Activated CD8-positive, alpha-beta memory T cell treated with anti-CD3 and anti-CD28 coated beads, Interleukin-2, amount 50 U/mL, for 48 hours (primary cell): ENCODE results near the gene COMT.
"Not testable (repeated sequence)": the region's sequence is repeated elsewhere in the genome, so short reads cannot be mapped to it uniquely, and the experiment has no call there.

Experiments
- DNase-seq: peaks from one replicate; pipeline ENCODE4 v3.0.0-alpha.2; 2020

The COMT gene

DNA sequence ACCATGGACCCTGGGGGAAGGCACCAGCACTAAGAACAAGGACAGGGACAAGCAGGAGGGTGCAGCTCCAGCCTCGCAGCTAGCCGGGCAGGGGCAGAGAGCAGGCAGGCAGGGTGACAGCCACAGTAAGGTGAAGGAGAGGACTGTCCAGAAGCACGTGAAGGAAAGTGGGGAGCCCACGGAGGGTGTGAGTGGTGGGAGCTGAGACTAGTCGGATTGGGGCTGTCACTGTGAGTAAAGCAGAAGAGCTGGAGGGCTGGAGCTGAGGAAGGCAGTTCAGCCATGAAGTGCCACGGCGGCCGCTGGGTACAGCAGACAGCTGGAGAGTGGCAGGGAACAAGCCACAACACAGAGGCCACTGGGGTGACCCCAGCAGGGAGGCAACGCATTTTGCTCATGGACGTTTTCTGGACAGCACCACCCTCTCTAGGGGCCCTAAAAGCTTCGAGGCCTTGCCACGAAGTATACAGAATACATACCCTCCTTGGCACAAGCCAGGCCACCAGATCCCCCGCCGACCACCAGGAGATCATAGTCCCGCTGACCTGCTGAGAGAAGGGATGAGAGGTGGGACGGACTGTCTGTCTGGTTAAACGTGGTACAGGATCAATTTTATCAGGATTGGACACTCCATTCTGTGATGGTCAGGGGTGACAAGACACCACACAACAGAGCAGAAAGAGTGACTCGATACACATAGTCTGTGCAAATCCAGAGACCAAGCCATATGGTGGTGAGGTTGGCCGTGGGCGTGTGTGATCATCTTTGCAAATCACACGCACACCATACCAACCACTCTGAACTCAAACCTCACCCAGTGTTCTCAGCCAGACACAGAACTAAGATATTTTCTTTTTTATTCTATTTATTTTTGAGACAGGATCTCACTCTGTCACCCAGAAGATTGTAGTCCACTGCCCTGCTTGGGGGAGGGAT lies 10.8 kb upstream of the COMT start:
- DNase-seq, result no peak

GRCh38 chr22:19931514-19931913 lies 10.1 kb upstream of the COMT start:
- DNase-seq, result no peak

GRCh38 chr22:19932367-19933206 lies 9.0 kb upstream of the COMT start:
- no peak for DNase-seq

- DNase-seq, result no peak
These were observed 8.0 kb upstream of the COMT start for GRCh38 chr22:19933341-19934241.

GRCh38 chr22:19935123-19935718 lies 6.4 kb upstream of the COMT start:
- DNase-seq, result not testable (repeated sequence)

DNA sequence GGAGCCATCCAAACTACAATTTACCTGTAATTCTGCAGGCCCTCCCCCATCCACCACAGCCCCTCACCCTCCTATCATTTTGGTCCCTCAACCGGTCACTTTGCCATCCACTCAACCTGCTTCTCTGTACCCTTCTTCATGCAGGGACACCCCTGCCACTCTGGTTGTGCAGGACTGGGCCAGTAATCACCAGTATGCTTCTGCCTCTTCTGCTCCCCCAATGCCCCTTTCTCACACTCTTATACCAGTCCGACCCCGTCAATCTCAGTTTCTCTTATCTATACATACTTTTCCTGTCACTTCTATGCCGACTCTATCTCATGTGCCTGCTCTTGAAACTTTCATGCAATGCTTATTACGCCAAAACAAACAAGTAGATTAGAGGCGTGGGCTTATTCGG lies 5.1 kb upstream of the COMT start:
- no peak for DNase-seq

DNA sequence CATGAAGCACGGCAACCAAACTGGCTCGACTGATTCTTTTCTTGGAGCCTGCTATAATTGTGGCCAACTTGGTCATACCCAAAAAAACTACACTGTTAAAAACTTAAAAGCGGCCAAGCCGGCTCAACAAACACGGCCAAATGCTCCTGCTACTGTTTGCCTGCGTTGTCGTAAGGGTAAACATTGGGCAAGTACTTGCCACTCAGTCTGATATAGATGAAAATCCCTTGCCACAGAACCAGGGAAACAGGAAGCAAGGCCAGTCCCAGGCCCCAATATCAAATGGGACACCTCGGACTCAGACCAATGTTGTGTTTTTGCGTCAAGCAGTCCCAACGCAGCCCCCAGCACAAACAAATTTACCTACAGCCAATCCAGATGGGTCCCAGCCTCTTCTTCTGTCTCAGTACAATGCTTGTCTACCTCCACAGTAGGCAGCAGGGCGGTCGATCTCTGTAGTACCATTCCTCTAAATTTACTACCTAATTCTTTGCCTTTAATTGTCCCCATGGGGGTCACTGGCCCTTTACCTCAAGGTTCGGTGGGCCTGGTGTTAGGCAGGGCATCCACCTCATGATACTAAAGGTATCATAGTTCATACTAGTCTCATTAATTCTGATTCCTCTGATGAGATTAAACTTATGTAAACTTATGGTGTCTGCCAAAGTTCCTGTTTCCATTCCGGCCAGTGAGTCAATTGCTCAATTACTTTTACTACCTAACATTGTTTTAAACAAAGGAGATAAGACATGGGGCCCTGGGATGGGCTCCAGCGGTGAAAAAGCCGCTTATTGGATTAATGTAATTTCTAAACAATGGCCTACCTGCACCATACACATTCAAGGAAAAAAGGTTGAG lies 3.7 kb upstream of the COMT start:
- no peak for DNase-seq

DNA sequence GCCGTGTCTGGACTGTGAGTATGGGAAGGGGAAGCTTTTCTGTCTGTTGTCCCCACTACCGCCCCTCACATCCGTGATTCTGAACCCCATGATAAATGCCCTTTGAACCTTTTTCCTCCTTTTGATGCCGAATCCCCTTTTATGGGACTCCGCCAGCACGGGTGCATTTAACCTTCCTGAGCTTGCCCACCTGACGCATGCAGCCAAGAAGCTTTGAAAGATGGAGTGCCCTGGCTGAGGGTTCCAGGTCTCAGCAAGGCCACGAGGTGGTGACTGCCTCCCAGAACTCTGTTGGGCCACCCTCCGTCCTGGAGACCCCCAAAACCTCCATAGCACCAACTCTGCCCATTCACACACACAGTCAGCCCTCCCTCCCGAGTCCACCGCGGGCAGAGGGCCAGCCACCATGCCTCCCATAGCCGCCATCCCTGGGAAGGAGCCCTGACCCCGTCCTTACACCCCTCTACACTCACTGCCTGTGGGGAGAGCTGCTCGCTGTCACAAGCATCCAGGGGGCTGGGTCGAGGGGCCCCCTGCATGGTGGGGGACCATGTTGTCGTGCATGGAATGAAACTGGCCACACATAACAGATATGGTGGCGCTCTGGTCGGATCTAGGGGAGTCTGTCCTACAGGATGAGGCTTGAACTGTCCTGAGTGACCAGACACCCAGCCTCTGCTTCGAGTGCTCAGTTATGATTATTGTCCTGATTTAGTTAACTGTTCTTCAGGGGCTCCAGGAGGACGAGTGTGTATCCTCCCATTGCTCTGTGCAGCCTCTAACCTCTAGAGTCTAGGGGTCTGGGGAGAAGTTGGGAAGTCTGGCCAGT lies 822 bp upstream of the COMT start:
- no peak for DNase-seq

- peak; percentile 67 for DNase-seq
These were observed 847 bp downstream of the COMT start for GRCh38 chr22:19942157-19943081.

- DNase-seq, result no peak
These were observed 1.8 kb downstream of the COMT start for GRCh38 chr22:19943082-19944026.

DNA sequence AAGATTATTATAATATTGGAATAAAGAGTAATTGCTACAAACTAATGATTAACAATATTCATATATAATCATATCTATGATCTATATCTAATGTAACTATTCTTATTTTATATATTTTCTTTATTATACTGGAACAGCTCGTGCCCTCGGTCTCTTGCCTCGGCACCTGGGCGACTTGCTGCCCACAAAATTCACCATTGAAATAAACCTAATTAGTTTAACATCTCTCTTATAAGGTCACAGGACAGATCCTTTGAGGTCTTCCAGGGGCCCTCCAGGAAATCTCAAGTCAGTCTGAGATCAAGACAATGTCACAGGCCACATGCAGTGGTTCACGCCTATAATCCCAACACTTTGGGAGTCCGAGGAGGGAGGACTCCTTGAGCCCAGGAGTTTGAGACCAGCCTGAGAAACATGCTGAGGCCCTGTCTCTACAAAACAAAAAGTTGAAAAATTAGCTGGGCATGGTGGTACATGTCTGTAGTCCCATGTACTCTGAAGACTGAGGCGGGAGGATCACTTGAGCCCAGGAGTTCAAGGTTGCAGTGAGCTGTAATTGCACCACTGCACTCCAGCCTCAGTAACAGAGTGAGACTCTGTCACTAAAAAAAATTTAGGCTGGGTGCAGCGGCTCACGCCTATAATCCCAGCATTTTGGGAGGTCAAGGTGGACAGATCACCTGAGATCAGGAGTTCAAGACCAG lies 6.6 kb downstream of the COMT start:
- DNase-seq, result no peak

- no peak for DNase-seq
These were observed 9.8 kb downstream of the COMT start for GRCh38 chr22:19951346-19951745.

- no peak for DNase-seq
These were observed 13.9 kb downstream of the COMT start for GRCh38 chr22:19955241-19956128.

GRCh38 chr22:19957445-19957844 lies 15.9 kb downstream of the COMT start:
- DNase-seq, result no peak

DNA sequence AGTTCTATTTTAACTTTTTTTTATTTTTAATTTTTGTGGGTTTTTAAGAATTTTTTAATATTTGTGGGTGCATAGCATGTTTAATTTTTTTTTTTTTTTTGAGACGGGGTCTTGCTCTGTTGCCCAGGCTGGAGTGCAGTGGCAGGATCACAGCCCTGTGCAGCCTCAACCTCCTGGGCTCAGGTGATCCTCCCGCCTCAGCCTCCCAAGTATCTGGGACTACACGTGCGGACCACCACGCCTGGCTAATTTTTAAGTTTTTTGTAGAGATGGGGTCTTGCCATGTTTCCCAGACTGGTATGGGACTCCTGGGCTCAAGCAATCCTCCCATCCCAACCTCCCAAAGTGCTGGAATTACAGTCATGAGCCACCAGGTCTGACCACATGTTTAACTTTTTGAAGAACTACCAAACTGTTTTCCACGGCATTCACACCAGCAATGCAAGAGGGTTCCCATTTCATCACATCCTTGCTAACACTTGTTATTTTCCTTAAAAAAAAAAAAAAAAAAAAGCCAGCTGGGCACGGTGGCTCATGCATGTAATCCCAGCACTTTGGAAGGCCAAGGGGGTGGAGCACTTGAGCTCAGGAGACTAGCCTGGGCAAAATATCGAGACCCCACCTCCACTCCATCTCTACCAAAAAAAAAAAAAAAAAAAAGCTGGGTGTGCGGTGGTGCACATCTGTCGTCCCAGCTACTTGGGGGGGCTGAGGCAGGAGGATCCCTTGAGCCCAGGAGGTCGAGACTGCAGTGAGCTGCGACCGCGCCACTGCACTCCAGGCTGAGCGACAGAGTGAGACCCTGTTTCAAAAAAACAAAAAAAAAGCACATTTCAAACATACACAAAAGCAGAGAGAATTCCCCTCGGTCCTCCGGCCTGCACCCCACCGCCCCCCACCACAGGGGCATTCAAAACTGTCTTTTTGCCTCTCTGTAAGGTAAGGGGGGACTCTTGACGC lies 16.8 kb downstream of the COMT start:
- DNase-seq, result no peak
